ENCODE data around the gene VPS37D.

DNA sequence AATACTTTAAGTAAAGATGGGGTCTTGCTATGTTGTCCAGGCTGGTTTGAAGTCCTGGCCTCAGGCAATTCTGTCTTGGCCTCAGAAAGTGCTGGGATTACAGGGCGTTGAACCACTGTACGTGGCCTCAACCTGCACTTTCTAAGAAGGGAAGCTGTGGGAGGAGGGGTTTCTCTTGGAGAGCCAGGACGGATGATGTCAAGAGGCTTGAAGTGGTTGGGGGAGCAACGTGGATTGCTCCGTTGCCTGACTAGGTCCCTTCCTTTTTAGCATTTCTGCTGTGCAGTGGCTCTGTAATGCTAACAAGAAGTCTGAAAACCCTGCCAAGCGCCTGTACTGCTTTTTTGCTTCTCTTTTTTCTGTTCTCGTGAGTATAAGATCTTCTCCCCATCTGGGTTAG is 23.0 kb downstream of the VPS37D start:
- TF ChIP-seq ZBTB7A (IDR thresholded peaks at IDR 0.05; ENCODE audit: low read depth) (no peak), EGR1 (IDR thresholded peaks at IDR 0.05) (no peak), FOXM1 (IDR thresholded peaks at IDR 0.05; ENCODE audit: borderline replicate concordance, low read depth) (no peak), EP300 (IDR thresholded peaks at IDR 0.05; ENCODE audit: borderline replicate concordance) (no peak), CEBPB (IDR thresholded peaks at IDR 0.05) (no peak), CREB1 (IDR thresholded peaks at IDR 0.05; ENCODE audit: low read depth) (no peak), TEAD4 (IDR thresholded peaks at IDR 0.05) (no peak)
- TF ChIP-seq, protein P1, sequence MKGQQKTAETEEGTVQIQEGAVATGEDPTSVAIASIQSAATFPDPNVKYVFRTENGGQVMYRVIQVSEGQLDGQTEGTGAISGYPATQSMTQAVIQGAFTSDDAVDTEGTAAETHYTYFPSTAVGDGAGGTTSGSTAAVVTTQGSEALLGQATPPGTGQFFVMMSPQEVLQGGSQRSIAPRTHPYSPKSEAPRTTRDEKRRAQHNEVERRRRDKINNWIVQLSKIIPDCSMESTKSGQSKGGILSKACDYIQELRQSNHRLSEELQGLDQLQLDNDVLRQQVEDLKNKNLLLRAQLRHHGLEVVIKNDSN (IDR thresholded peaks at IDR 0.05): no peak
- TF ChIP-seq, protein P2, sequence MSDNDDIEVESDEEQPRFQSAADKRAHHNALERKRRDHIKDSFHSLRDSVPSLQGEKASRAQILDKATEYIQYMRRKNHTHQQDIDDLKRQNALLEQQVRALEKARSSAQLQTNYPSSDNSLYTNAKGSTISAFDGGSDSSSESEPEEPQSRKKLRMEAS (IDR thresholded peaks at IDR 0.05): no peak

All from Ishikawa (cell line).